OCI-M2 (cell line): ENCODE data around the gene SLC30A9.

Source experiments
- DNase-seq: peaks from one replicate; lab custom pipeline; 2025; ENCODE audit not compliant: unreplicated experiment; lab: John Stamatoyannopoulos, UW

SLC30A9 gene

DNA sequence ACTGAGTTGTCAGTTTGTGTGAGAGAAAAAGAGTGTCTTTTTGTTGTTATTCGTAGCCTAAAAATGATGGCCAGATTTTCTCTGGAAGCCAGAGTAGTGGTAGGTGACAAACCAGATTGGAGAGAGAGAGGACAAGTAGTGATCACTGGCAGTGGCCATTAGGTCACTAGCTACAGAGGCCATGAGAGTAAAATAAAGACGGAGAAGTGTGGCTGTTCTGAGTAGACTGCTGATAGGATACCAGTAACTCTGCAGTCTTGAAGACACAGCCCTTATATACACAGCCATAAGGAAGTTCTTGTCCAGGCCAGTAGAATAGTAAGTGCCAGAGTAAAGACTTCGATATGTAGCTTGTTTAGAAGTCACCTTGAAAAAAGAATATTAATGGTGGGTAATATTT is 7.7 kb downstream of the SLC30A9 start:
- DNase-seq = no peak

DNA sequence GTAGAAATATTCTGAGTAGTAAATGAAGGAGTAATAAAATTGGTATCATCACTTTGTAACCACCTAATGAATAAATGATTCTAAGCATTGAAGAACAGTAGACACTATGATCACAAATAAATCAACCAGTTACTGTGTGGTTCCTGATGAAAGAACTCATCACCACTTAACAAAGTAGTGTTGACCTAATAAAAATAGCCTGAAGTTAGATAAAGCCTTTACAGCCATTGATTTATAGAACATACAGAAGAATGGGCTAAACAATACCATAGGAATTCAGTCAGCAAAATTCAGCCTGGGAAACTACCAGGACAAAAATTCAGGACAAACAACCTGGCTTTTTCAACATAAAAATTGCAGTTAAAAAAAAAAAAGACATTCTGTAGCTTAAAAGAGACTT is 9.0 kb downstream of the SLC30A9 start:
- DNase-seq = no peak

DNA sequence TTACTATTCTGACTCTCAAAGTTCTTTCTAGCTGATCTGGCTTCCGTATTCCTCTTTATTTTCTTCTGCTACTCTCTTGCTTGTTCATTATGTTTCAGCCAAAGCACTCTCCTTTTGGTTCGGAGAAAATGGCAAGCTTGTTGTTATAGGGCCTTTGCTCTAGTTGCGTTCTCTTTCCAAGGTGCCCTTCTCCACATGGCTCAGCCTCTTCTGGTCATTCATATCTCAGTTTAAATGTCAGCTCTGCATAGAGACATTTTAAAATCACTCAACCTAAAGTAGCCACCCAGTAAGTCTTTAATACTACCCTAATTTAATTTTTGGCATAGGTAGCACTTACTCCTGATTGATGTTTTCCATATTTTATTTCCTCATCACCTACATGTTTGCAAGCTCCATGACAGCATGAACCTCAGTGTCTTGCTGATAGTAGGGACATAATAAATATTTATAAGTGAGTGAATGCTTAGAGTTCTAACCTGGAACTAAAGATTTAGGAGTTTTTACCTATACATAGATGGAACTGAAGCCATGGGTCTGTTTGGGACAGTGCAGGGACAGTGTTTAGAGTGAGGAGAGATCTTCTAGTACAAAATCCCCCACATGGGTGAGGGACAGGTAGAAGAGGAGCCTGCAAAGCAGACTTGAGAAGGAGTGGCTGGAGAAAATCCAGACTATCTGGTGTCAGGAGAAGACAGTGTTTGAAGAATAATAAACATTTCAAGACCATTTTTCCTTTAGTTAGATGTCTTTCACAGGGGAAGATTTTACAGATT is 17.9 kb downstream of the SLC30A9 start:
- no peak for DNase-seq

DNA sequence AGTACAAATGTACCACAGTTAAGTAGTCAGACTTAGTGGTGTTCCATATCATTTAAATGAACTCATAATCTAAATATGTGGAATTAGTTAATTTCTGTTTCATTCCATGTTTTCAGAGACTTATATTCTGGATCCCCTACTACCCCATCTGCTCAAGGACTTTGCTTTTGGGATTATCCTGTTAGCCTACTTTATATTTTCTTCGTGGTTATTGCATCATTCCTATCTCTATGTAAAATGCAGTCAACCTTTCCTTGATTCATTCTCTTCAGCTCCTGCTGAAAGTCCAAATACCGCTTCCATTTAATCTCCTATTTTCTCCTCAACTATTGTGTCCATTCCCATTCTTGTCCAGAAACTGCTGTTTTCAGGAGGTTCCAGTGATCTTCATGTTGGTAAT is 25.1 kb downstream of the SLC30A9 start:
- no peak for DNase-seq

DNA sequence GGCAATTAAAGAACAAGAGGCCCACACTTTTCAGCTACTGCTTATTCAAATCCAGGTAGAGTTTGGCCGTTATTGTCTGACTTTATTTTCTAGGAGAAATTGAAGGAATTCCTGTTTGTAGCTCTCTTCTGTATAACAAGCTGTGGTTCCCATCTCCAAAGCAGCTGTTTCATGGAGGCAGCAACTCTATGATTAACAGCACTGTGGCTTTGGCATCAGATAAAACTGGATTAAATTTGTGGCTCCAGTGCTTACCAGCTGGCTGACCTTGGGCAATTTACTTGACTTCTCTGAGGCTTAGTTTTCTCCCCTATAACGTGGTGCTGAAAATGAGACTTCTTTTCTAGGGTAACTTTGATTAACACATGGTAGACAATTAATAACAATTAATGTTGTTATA is 28.1 kb downstream of the SLC30A9 start:
- no peak for DNase-seq

DNA sequence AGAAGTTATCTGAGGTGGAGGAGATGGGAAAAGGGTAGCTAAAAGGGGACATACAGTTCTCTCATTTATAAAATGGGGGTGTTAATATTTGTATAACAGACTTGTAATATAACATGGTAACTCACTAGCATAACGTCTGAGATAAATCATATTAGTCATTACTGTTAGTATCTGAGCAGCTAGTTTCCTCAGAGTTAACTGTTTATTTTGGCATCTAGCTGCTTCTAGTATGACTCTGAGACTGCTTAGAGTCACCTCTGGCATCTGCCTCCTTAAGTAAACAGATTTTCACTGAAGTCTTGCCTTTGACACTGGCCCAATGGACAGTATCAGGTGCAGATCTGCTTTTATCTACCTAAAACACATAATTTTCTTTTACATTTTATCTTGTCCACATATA is 58.1 kb downstream of the SLC30A9 start:
- DNase-seq = no peak

DNA sequence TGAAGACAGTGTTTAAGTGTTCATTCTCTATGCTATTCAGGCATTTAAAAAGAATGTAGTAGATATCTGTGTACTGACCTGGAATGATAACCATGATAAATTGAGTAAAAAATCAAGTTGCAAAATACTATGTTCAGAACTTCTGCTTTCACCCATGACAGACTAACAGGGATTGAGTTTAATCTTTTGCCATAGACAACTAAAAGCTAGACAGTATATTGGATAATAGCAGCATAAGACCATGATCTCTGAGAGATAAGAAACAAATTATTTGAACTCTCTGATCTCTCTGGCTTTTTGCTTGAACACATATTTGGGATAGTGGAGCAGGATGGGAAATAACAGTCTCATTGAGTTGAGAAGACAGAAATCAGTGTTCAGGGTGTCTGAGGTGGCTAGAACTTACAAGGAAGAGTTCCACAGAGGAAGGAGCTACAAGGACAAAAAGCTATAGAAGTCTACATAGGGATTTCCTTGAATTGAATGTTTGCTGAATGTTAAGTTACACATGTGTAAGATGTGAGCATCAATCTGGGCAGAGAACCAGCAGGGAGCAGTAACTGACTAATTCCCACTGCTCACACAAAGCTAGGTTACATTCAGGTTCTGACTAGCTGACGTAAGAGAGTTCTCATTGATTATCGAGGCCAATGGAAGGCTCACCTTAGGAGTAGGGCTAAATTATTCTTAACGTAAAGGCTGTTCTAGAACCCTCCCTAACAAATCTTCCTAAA is 60.4 kb downstream of the SLC30A9 start:
- no peak for DNase-seq

DNA sequence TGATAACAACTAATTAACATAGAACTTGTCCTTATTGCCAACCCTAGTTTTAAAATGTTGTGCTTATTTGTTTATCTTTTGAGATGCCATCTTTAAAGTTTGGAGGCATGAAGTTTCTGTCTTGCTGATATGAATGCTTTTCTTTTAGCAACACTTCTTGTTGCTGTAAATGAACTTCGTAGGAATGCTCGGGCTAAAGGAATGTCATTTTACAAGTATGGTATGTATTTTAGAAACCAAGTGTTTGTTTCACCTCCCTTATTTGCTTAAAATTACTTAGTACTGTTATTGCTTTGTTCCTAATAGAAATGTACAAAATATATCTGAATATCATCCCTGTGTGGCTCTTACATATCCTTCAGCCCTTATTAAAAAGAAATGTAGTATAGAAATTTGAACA is 76.1 kb downstream of the SLC30A9 start:
- DNase-seq = no peak

DNA sequence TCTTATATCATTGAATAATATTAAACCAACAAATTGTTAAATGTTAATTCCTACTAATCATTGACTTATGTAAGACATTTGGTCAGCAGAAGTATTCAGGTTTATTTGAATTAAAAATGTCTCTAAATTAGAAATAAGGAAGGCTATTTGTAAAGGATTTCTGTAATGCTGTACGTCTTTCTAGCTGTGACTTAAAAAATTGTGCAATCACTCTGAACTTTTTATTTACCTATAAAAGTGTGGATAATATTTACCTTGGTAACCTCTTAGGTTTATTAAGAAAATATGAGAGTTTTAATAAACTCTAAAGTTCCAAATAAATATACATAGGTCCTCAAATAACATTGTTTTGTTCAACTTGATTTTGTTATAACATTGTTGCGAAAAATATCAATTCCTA is 76.9 kb downstream of the SLC30A9 start:
- DNase-seq = no peak

DNA sequence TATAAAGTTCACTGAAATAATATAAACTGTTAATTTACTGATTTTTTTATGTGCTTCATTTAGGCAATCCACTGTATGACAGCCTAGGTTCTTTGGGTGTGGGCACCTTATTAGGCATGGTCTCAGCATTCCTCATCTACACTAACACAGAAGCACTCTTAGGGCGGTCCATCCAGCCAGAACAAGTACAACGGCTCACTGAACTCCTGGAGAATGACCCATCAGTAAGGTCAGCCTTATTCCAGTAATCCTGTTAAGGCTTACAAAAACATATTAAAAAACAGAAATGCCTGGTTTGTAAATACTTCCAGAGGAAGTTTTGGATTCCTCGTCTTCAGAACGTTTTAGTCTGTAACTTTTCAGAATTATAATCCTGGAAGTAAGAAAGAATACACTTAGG is 80.1 kb downstream of the SLC30A9 start:
- no peak for DNase-seq

DNA sequence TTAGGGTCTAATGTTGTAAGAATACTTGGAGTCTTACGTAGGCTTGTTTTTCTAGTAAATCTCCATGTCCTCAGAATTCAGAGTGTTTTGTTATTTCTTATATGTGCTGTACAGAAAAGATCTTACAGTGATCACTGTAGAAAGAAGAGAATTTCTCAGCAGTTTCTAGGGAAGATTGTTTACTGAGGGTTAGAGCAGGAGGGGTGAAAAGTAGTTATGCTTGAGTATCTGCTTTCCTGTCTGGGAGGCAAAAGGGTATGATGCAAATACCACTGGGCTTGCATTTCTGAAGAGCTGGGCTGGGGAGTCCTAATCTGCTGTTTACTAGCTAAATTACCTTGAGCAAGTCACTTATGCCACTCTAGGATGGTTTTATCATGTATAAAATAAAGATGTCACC is 84.0 kb downstream of the SLC30A9 start:
- no peak for DNase-seq

DNA sequence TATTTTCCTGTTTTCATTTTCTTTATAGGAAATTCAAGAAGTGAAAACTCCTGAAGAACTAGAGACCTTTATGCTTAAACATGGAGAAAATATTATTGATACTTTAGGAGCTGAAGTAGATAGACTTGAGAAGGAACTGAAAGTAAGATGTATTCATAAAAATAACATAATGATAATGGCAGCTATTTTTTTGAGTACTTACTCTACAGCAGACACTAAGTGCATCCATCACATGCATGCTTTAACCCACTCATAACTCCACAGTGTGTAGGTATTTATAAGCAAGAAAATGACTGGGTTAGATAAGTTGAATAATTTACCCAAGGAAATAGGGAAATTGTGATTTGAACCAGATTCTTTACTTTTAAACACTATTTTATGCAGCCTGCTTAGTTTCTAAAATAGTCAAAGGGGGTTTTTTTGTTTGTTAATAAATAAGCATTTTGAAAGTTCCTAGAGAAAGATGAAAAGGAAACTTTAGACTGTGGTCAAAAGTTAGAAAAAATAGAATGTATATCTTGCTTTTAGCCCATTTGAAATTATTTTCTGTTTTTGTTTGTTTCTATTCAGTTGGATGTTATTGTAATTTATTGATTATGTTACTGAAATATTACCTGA is 88.0 kb downstream of the SLC30A9 start:
- DNase-seq = no peak

DNA sequence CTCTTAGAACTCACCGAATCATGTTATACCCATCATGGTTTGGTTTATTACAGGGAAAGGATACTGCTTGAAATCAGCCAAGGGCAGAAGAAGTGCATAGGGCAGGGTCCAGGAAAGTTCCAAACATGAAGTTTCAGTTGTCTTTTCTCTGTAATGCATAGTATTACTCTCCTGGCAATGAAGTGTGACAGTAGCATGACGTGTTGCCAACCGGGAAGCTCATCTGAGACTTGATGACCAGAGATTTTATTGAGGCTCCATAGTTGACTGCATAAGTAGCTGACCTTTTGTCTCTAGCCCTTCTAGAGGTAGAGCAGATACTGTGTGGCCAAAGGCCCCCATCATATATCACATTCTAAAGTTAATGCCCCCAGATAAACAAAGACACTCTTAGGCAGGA is 90.0 kb downstream of the SLC30A9 start:
- no peak for DNase-seq

DNA sequence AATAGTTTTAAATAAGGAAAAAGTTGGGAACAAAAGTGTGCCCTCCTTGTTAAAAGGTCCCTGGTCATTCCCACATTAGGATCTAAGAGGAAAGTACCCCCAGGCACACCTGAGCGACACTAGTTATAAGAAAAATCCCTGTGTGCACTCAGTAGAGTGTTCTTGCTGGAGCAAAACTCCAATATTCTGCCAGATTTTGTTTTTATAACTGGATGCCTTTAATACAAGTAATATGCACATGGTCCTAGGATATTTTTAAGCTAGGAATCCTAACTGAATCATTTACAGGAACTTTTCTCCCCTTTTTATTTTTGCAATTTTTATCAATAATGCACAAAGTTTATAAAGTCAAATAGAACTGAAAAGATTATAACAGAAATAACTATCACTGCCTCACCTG is 93.5 kb downstream of the SLC30A9 start:
- DNase-seq = no peak

DNA sequence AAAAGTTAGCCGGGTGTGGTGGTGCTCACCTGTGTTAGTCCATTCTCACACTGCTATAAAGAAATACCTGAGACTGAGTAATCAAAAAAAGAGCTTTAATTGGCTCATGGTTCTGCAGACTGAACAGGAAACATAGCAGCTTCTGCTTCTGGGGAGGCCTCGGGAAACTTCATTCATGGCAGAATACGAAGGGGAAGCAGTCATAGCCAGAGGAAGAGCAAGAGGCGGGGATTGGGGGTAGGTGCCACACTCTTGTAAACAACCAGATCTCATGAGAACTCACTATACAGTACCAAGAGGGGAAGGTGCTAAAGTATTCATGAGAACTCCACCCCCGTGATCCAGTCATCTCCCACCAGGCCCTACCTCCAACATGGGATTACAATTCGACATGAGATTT is 98.1 kb downstream of the SLC30A9 start:
- DNase-seq = no peak

DNA sequence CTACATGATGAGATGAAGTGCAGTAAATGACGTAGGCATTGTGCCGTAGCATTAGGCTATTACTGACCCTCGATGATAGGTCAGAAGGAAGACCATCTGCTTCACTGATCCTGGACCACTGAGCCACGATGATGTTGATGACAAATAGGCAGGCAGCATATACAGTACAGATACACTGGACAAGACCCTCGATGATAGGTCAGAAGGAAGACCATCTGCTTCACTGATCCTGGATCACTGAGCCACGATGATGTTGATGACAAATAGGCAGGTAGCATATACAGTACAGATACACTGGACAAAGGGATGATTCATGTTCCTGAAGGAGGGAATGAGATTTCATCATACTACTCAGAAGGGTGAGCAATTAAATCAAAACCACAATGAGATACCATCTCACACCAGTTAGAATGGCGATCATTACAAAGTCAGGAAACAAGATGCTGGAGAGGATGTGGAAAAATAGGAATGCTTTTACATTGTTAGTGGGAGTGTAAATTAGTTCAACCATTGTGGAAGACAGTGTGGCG is 111.2 kb downstream of the SLC30A9 start:
- DNase-seq = no peak

DNA sequence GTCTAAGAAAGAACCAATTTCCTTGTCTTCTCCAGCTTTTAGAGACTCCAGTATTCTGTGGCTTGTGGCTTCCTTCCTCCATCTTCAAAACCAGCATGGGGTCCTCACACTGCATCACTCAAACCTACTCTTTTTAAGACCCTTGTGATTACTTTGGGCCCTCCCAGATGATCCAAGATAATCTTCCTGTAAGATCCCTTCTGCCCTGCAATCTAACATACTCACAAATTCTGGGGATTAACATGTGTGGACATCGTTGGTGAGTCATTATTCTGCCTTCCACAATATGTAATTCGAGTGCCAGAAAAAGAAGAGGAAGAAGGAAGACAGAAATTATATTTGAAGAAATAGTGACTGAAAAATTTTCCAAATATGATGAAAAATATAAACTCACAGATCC is 114.2 kb downstream of the SLC30A9 start:
- no peak for DNase-seq

DNA sequence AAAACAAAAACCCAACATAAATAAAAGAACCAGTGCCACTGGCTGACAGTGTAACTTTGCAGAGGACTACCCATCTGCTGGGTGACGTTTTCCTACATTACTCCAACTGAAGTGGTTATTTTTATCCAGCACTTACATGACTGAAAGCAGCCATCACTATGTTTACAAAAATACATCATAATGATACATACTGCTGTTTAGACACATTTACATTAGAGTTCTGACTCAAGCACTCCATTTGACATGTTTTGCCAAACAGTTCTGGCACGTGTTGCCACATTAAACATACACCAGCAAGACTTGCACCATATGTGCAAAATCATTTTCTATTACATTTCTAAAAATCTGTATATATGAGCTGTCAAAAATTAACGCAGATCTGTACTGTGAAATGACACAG is 122.5 kb downstream of the SLC30A9 start:
- no peak for DNase-seq

DNA sequence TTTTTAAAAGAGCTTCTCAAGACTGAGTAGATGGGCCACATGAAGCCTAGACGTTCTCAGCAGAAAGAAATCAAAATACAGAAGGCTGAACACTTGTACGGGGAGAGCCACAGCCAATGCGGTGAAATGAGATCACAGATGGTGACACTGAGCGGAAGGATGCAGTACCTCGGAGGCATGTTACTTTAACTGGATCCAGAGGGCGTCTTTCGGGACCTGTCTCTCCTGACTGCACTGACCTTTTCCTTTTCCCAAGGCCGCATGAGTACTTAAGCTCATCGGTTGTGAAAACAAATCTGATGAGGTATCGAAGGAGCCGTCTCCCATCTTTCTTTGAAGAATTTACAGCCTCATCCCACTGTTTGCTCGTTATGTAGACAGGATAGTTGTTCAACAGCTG is 129.6 kb downstream of the SLC30A9 start:
- DNase-seq = no peak

DNA sequence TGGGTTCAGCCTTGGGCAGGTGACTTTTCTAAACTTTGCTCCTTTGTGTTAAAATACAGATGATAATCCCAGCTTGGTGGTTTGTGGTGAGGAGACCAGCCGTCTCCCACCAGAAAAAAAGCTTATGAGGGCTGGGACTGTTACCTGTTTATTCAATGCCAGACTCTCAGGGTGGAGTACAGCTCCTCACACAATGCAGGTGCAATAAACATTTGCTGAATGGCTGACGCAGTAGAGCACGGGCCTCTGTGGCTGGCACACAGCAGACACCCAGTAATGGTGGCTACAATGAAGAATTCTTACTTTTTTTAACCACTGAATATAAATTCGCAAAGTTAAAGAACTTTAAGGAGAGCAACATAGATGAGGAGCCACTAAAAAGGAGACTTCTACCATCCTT is 131.9 kb downstream of the SLC30A9 start:
- no peak for DNase-seq

DNA sequence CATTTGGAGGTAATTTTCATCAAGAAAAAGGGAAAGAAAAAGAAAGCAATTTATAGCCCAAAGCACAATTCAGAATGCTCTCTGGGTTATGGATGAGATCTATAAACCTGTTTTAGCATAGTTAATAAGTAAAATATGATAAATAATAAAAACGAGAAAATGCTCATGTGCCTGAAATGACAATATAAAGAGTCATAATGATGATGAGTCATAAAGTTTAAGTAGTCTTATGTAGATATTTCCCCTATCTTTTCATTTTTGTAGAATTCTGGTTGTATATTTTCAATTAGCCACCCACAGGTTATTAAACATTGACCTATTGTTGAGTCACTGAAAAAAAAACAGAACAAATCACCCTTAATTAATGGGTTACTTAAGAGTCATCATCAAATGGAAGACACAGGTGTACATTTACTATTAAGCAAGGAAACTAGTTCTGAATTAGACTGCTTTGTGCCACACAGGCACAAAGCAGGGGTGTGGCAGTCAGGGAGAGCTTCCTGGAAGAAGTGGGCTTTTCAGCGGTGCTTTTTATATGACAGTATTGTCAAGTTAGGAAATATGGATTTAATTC is 132.8 kb downstream of the SLC30A9 start:
- DNase-seq = no peak

DNA sequence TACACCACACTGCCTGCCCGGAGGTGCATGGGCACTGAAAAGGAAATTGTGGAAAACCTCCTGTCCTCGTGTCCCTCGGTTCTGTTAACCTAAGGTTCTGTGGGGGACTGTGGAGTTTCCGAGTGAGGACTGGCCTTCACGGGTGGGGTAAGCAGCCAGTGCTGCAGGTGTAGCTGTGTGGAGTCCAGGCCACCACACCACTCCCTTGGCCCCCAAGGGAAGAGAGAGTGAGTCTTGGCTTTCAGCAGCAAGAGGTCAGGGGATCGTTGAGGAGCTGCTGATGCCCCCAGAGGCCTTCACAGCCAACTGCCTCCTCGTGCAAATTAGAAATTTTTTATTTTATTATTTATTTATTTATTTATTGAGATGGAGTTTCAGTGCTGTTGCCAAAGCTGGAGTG is 141.8 kb downstream of the SLC30A9 start:
- no peak for DNase-seq
